OCI-LY7 (cell line): Measurements from ENCODE around the gene MSANTD7. TPM values are rescaled to one million over a fixed set of nuclear protein-coding genes. Genes with fewer than 3 reads are reported as not detected.

Experiments used
- BruUV-seq: library from RNA; stranded (reverse); fragments of 400-500 nt; replicated peaks from 2 replicates; lab custom pipeline; 2021; lab: Mats Ljungman, UMichigan
- CTCF ChIA-PET: fragments of 300-600 bp; sonication (Branson Sonifier 250); formaldehyde crosslinking; loops from one replicate; lab custom pipeline; 2022; ENCODE audit warnings: antibody characterized with exemption; ENCODE audit not compliant: unreplicated experiment; lab: Charles Lee
- POLR2A ChIA-PET: fragments of 300-600 bp; sonication (Branson Sonifier 250); formaldehyde crosslinking; loops from one replicate; lab custom pipeline; 2022; ENCODE audit warnings: antibody characterized with exemption; lab: Charles Lee
- DNase-seq: peaks from one replicate; pipeline ENCODE4 v3.0.0-alpha.2; 2015; ENCODE audit warnings: low spot score
- H2AFZ ChIP-seq: fragments of 200-600 bp; sonication (generic), shearing (Covaris generic); 2 replicates; pipeline ENCODE4 v1.6.1; 2014; ENCODE audit warnings: mild to moderate bottlenecking, antibody characterized with exemption, low read length, moderate library complexity
- H3K27ac ChIP-seq: fragments of 200-600 bp; sonication (generic); 2 replicates; pipeline ENCODE4 v1.5.1; 2014; ENCODE audit warnings: mixed run types, low read depth, mild to moderate bottlenecking, moderate library complexity, low read length, inconsistent platforms; ENCODE audit not compliant: poor library complexity, severe bottlenecking
- H3K36me3 ChIP-seq: fragments of 200-600 bp; sonication (generic); 2 replicates; pipeline ENCODE4 v1.6.1; 2014; ENCODE audit warnings: mild to moderate bottlenecking, antibody characterized with exemption, low read length, moderate library complexity, mixed read lengths; ENCODE audit not compliant: insufficient read depth
- H3K4me1 ChIP-seq: fragments of 200-600 bp; sonication (generic); 2 replicates; pipeline ENCODE4 v1.5.1; 2014; ENCODE audit warnings: mild to moderate bottlenecking, low read length; ENCODE audit not compliant: insufficient read depth, poor library complexity, severe bottlenecking
- H3K4me2 ChIP-seq: fragments of 200-600 bp; sonication (generic); 2 replicates; pipeline ENCODE4 v1.6.1; 2014; ENCODE audit warnings: mild to moderate bottlenecking, low read length
- H3K4me3 ChIP-seq: fragments of 200-600 bp; sonication (generic); 2 replicates; pipeline ENCODE4 v1.5.1; 2014; ENCODE audit warnings: mild to moderate bottlenecking, low read depth, low read length; ENCODE audit not compliant: poor library complexity, severe bottlenecking
- H3K79me2 ChIP-seq: fragments of 200-600 bp; sonication (generic); 2 replicates; pipeline ENCODE4 v1.6.1; 2016; ENCODE audit warnings: low read depth, mild to moderate bottlenecking, low read length, moderate library complexity, mixed read lengths; ENCODE audit not compliant: insufficient read depth
- H3K9me2 ChIP-seq: fragments of 200-600 bp; sonication (generic); 2 replicates; pipeline ENCODE4 v1.6.1; 2016; ENCODE audit warnings: mild to moderate bottlenecking, low read length, mixed read lengths; ENCODE audit not compliant: insufficient read depth
- H3K9me3 ChIP-seq: fragments of 200-600 bp; sonication (generic); 2 replicates; pipeline ENCODE4 v1.6.1; 2014; ENCODE audit warnings: mild to moderate bottlenecking, mixed run types, low read length, mixed read lengths
- H4K20me1 ChIP-seq: fragments of 200-600 bp; sonication (generic); 2 replicates; pipeline ENCODE4 v1.6.1; 2014; ENCODE audit warnings: mild to moderate bottlenecking, antibody characterized with exemption, low read length, moderate library complexity, mixed read lengths; ENCODE audit not compliant: insufficient read depth
- EZH2phosphoT487 ChIP-seq: fragments of 200-600 bp; sonication (generic); IDR thresholded peaks from 2 replicates; pipeline ENCODE4 v1.6.1; 2018; ENCODE audit warnings: low read depth, borderline replicate concordance, mild to moderate bottlenecking, mixed run types, antibody characterized with exemption, low read length, moderate library complexity, mixed read lengths
- intact Hi-C: fragments of 100-400 bp; cut with micrococcal nuclease; formaldehyde crosslinking; loops from one replicate; pipeline ENCODE4 v1.10.0; 2022; ENCODE audit not compliant: unreplicated experiment
- total RNA-seq, 2 experiments: library from RNA; depleted of rRNA in 1 of 2; stranded (reverse); fragments of >200 nt in 1 of 2; shearing (Covaris generic) in 1 of 2; gene quantifications; 2 replicates each; pipeline ENCODE4 v1.2.3, GENCODE V29; 2014 to 2022
- TF ChIP-seq, protein P1 (sequence below): fragments of 200-600 bp; sonication (generic); conservative IDR thresholded peaks from 2 replicates; pipeline ENCODE4 v1.5.1; 2014; ENCODE audit warnings: mild to moderate bottlenecking, antibody characterized with exemption, low read length, moderate library complexity, mixed read lengths

Gene MSANTD7
- total RNA-seq, 2 experiments from 2014 or later = 26.5 to 29.5 TPM

DNA sequence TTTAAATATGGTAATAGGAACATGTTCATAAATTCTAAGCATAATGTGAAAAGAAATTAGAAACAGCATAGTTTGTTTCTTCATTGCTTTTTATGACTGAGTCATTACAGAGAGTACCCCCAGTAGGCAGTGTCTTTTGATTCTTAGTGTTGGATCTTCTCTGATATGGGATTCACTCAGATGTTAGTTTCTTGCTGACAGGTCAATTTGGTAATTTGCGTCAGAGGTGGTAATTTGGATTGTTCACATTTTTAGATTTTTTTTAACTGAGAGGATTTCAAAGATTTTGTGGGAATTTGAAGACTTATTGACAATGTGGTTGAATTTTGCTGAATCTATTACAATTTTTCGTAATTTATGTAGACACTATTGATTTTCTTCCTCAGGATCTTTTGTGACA is 2.1 kb downstream of the MSANTD7 start:
- intact Hi-C loops = no loop called here
- no peak overlapping the region; the same call in 1 of the 2 replicates for H3K4me2 ChIP-seq
- POLR2A ChIA-PET = no interaction called here
- H3K27ac ChIP-seq = no peak overlapping the region
- peaks cover 10% of the 10 kb centered on the region; the same call in 1 of the 2 replicates for H4K20me1 ChIP-seq
- TF ChIP-seq, protein P1, sequence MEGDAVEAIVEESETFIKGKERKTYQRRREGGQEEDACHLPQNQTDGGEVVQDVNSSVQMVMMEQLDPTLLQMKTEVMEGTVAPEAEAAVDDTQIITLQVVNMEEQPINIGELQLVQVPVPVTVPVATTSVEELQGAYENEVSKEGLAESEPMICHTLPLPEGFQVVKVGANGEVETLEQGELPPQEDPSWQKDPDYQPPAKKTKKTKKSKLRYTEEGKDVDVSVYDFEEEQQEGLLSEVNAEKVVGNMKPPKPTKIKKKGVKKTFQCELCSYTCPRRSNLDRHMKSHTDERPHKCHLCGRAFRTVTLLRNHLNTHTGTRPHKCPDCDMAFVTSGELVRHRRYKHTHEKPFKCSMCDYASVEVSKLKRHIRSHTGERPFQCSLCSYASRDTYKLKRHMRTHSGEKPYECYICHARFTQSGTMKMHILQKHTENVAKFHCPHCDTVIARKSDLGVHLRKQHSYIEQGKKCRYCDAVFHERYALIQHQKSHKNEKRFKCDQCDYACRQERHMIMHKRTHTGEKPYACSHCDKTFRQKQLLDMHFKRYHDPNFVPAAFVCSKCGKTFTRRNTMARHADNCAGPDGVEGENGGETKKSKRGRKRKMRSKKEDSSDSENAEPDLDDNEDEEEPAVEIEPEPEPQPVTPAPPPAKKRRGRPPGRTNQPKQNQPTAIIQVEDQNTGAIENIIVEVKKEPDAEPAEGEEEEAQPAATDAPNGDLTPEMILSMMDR = no peak
- TF ChIP-seq EZH2phosphoT487 = no peak
- H3K79me2 ChIP-seq = peaks cover 50% of the 10 kb centered on the region
- peaks cover 12% of the 10 kb centered on the region for H3K4me1 ChIP-seq
- H3K36me3 ChIP-seq = peaks cover 53% of the 10 kb centered on the region
- no peak for DNase-seq
- no peak overlapping the region for H2AFZ ChIP-seq
- H3K9me2 ChIP-seq = no peaks in the 10 kb centered on the region
- BruUV-seq = no TSS peak
- H3K4me3 ChIP-seq = no peak overlapping the region
- CTCF ChIA-PET = no interaction called here
- no peaks in the 10 kb centered on the region for H3K9me3 ChIP-seq

DNA sequence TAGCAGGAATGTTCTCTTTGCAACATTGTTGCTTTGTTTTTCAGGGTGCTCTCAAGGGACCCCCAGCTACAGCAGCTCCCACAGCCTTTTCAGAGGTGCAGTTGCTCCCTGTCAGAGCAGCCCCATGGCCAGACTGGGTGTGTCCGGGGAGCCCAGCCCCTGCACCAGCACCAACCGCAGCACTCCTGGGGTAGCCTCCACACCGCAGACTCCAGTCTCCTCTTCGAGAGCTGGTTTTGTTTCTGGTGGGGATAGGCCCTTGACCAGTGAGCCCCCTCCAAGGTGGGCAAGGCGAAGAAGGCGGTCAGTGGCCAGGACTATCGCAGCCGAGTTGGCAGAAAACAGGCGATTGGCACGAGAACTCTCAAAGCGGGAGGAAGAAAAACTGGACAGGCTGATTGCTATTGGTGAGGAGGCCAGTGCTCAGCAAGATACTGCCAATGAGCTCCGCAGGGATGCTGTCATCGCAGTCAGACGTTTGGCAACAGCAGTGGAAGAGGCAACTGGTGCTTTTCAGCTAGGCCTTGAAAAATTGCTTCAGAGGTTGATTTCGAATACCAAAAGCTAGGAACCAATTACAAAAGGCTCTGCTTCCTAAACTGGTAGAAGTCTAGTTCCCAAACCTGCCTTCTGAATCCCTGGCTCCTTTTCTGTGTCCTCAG is 5.4 kb downstream of the MSANTD7 start:
- Histone ChIP-seq H3K27ac (no peak overlapping the region), H3K4me2 (no peak overlapping the region), H2AFZ (no peak overlapping the region), H3K79me2 (peaks cover 48% of the 10 kb centered on the region), H4K20me1 (peaks cover 17% of the 10 kb centered on the region; the same call in 1 of the 2 replicates), H3K36me3 (peaks cover 78% of the 10 kb centered on the region), H3K9me2 (no peaks in the 10 kb centered on the region), H3K4me1 (peaks cover 5% of the 10 kb centered on the region), H3K9me3 (no peaks in the 10 kb centered on the region), H3K4me3 (no peak overlapping the region)
- no peak for TF ChIP-seq EZH2phosphoT487
- TF ChIP-seq, protein P1 = no peak
- BruUV-seq = no TSS peak
- intact Hi-C loops = no loop called here
- POLR2A ChIA-PET = interaction anchor here (0.5 to 1.5 kb wide), 3 partner anchors 20 to 300 kb away, joined by 3 to 6 read pairs (median 3); no protein-coding TSS in a partner anchor
- DNase-seq = no peak
- CTCF ChIA-PET = no interaction called here

DNA sequence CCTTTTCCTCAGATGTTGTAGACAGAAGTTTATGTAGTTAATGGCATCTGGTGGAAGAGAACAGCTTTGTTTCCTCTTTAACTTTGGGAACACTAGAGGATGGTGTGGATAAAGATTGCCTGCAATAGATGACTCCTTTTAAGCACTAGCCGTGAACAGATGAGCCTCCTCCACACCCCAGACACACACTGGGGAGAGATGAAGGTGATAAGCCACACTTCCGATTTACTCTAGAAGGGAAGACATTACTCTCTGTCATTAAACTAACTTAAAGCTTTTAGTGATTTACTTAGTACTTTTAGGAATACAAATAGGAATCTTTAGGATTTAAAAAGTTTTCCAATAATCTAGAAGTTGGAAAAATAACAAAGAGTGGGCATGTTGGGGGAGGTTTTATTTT is 6.8 kb downstream of the MSANTD7 start:
- Histone ChIP-seq H3K36me3 (peaks cover 90% of the 10 kb centered on the region), H4K20me1 (peaks cover 14% of the 10 kb centered on the region; the same call in 1 of the 2 replicates), H3K9me3 (no peaks in the 10 kb centered on the region), H3K4me2 (no peak overlapping the region), H3K9me2 (no peaks in the 10 kb centered on the region), H3K79me2 (peaks cover 33% of the 10 kb centered on the region), H3K4me3 (no peak overlapping the region), H3K4me1 (no peaks in the 10 kb centered on the region), H3K27ac (no peak overlapping the region), H2AFZ (no peak overlapping the region)
- ChIA-PET CTCF (no interaction called here), POLR2A (interaction anchor here (0.5 to 1.4 kb wide), 3 partner anchors 28 to 972 kb away, joined by 3 to 4 read pairs (median 3); no protein-coding TSS in a partner anchor)
- no peak for DNase-seq
- TF ChIP-seq EZH2phosphoT487 = no peak
- no TSS peak for BruUV-seq
- intact Hi-C loops = no loop called here
